MM.1S (cell line): Measurements from ENCODE around the gene GULP1.

Experiments used
- DNase-seq: peaks from one replicate; pipeline ENCODE4 v3.0.0-alpha.2; 2015
- H2AFZ ChIP-seq: fragments of 300-600 bp; sonication (generic); 2 replicates; pipeline ENCODE4 v1.6.0; 2016; ENCODE audit warnings: antibody characterized with exemption, low read length
- H3F3A ChIP-seq: fragments of 300-600 bp; sonication (generic); 2 replicates; pipeline ENCODE4 v1.6.1; 2016; ENCODE audit warnings: mild to moderate bottlenecking, antibody characterized with exemption, low read length, moderate library complexity, mixed read lengths; ENCODE audit not compliant: insufficient read depth
- H3K27ac ChIP-seq: fragments of 300-600 bp; sonication (generic); 2 replicates; pipeline ENCODE4 v1.5.1; 2016; ENCODE audit warnings: mild to moderate bottlenecking, low read length
- H3K27me3 ChIP-seq: fragments of 300-600 bp; sonication (generic); replicated peaks from 2 replicates; pipeline ENCODE4 v1.6.0; 2016; ENCODE audit warnings: low read length; ENCODE audit not compliant: insufficient read depth
- H3K36me3 ChIP-seq: fragments of 300-600 bp; sonication (generic); replicated peaks from 2 replicates; pipeline ENCODE4 v1.6.1; 2016; ENCODE audit warnings: mild to moderate bottlenecking, low read length, mixed read lengths; ENCODE audit not compliant: insufficient read depth
- H3K4me1 ChIP-seq: fragments of 300-600 bp; sonication (generic); 2 replicates; pipeline ENCODE4 v1.6.1; 2016; ENCODE audit warnings: low read length, mixed read lengths
- H3K4me2 ChIP-seq: fragments of 300-600 bp; sonication (generic); 2 replicates; pipeline ENCODE4 v1.6.0; 2016; ENCODE audit warnings: low read depth, low read length
- H3K4me3 ChIP-seq: fragments of 300-600 bp; sonication (generic); 2 replicates; pipeline ENCODE4 v1.5.1; 2016; ENCODE audit warnings: low read length, mixed read lengths
- H3K79me2 ChIP-seq: fragments of 300-600 bp; sonication (generic); 2 replicates; pipeline ENCODE4 v1.6.1; 2016; ENCODE audit warnings: mixed run types, low read length, mixed read lengths
- H3K9ac ChIP-seq: fragments of 300-600 bp; sonication (generic); 2 replicates; pipeline ENCODE4 v1.6.1; 2016; ENCODE audit warnings: low read length, mixed read lengths
- H3K9me2 ChIP-seq: fragments of 300-600 bp; sonication (generic); replicated peaks from 2 replicates; pipeline ENCODE4 v1.6.1; 2016; ENCODE audit warnings: mild to moderate bottlenecking, low read length, mixed read lengths; ENCODE audit not compliant: insufficient read depth
- H3K9me3 ChIP-seq: fragments of 300-600 bp; sonication (generic); replicated peaks from 2 replicates; pipeline ENCODE4 v1.6.1; 2016; ENCODE audit warnings: mild to moderate bottlenecking, low read length, mixed read lengths; ENCODE audit not compliant: insufficient read depth
- H4K20me1 ChIP-seq: fragments of 300-600 bp; sonication (generic); 2 replicates; pipeline ENCODE4 v1.6.1; 2016; ENCODE audit warnings: mild to moderate bottlenecking, low read length, moderate library complexity, mixed read lengths; ENCODE audit not compliant: insufficient read depth
- EZH2 ChIP-seq: fragments of 300-600 bp; sonication (generic); optimal IDR thresholded peaks from 2 replicates; pipeline ENCODE3; 2017; ENCODE audit warnings: low read depth, mild to moderate bottlenecking, antibody characterized with exemption, low read length, mixed read lengths
- EZH2phosphoT487 ChIP-seq: fragments of 300-600 bp; sonication (generic); IDR thresholded peaks from 2 replicates; pipeline ENCODE4 v1.6.1; 2018; ENCODE audit warnings: antibody characterized with exemption, low read length
- TF ChIP-seq, protein P1 (sequence below): fragments of 300-600 bp; sonication (generic); IDR thresholded peaks from 2 replicates; pipeline ENCODE4 v1.5.1; 2016; ENCODE audit warnings: antibody characterized with exemption, low read length, mixed read lengths

Gene GULP1

DNA sequence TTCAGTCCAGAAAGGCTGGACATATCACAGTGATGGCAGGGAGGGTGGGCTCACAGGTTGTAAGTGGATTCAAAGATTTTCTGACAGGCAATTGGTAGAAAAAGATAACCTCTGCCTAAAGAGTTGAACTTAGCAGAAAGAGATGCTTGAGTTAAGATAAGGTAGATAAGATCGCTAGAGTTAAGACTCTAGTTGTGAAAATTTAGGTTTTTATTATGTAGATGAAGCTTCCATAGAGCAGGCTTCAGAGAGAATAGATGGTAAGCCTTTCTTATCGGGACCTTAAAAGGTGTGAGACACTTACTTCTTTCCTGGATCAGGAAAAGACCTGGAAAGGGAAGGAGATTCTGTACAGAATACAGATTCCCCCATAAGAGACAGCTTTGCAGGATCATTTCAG, 134.4 kb downstream of the GULP1 start:
- TF ChIP-seq, protein P1, sequence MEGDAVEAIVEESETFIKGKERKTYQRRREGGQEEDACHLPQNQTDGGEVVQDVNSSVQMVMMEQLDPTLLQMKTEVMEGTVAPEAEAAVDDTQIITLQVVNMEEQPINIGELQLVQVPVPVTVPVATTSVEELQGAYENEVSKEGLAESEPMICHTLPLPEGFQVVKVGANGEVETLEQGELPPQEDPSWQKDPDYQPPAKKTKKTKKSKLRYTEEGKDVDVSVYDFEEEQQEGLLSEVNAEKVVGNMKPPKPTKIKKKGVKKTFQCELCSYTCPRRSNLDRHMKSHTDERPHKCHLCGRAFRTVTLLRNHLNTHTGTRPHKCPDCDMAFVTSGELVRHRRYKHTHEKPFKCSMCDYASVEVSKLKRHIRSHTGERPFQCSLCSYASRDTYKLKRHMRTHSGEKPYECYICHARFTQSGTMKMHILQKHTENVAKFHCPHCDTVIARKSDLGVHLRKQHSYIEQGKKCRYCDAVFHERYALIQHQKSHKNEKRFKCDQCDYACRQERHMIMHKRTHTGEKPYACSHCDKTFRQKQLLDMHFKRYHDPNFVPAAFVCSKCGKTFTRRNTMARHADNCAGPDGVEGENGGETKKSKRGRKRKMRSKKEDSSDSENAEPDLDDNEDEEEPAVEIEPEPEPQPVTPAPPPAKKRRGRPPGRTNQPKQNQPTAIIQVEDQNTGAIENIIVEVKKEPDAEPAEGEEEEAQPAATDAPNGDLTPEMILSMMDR, result no peak
- TF ChIP-seq EZH2phosphoT487 (no peak), EZH2 (no peak)
- H2AFZ ChIP-seq, result no peak overlapping the region
- H3F3A ChIP-seq, result no peaks in the 10 kb centered on the region
- H3K9me3 ChIP-seq, result no peaks in the 10 kb centered on the region
- H3K4me3 ChIP-seq, result no peak overlapping the region
- no peaks in the 10 kb centered on the region for H3K36me3 ChIP-seq
- no peaks in the 10 kb centered on the region for H4K20me1 ChIP-seq
- DNase-seq, result no peak
- H3K9ac ChIP-seq, result no peak overlapping the region
- no peak overlapping the region for H3K27ac ChIP-seq
- H3K9me2 ChIP-seq, result no peaks in the 10 kb centered on the region
- no peak overlapping the region for H3K4me2 ChIP-seq
- no peaks in the 10 kb centered on the region for H3K79me2 ChIP-seq
- no peaks in the 10 kb centered on the region for H3K4me1 ChIP-seq
- H3K27me3 ChIP-seq, result no peaks in the 10 kb centered on the region

DNA sequence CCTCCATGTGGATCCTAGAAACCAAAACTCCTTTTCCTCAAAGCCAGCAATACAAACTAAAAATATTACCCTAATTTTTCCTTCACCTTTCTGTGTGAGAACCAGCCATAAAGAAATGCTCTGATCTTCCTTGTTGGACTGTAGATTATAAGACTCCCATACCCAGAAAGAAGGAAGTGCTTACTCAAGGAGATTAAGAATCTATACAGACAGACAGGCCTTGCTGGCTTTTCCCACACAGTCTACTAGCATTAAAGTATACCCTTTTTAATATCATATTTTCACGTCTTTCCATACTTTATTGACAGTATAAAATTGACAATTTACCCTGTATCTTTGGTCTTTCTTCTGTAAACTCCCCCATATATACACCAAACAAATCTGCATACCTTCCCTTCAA, 139.0 kb downstream of the GULP1 start:
- Histone ChIP-seq H3K9me3 (no peaks in the 10 kb centered on the region), H3K79me2 (no peaks in the 10 kb centered on the region), H3K36me3 (no peaks in the 10 kb centered on the region), H3F3A (no peaks in the 10 kb centered on the region), H2AFZ (no peak overlapping the region), H3K4me1 (no peaks in the 10 kb centered on the region), H4K20me1 (no peaks in the 10 kb centered on the region), H3K4me3 (no peak overlapping the region), H3K27ac (no peak overlapping the region), H3K4me2 (no peak overlapping the region), H3K9me2 (no peaks in the 10 kb centered on the region), H3K27me3 (no peaks in the 10 kb centered on the region), H3K9ac (no peak overlapping the region)
- DNase-seq, result no peak
- TF ChIP-seq EZH2phosphoT487, result no peak
- TF ChIP-seq, protein P1, result no peak
- no peak for TF ChIP-seq EZH2

DNA sequence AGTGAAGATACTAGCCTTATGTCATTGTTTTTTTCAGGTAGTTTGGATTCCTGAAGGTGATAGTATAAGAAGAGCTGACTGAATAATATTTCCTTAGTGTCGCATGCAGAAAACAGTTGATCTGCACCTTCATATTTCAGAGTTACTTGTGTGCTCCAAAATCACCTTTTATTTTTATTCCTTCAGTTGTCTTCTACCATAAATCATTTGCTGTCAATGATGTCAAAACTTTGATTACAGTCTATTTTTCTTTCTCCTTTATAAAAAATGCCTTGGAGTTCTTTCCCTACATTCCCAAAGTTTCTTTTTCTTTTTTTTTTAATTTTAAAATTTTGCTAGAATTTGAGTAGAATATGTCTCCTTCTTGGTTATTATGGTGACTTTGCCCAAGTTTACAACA, 142.3 kb downstream of the GULP1 start:
- H3K9ac ChIP-seq, result no peak overlapping the region
- H3K36me3 ChIP-seq, result no peaks in the 10 kb centered on the region
- H3K4me1 ChIP-seq, result no peaks in the 10 kb centered on the region
- TF ChIP-seq, protein P1, result no peak
- no peak for TF ChIP-seq EZH2phosphoT487
- no peak for TF ChIP-seq EZH2
- H4K20me1 ChIP-seq, result no peaks in the 10 kb centered on the region
- H3K9me3 ChIP-seq, result no peaks in the 10 kb centered on the region
- H3K79me2 ChIP-seq, result no peaks in the 10 kb centered on the region
- DNase-seq, result no peak
- no peak overlapping the region for H2AFZ ChIP-seq
- no peaks in the 10 kb centered on the region for H3F3A ChIP-seq
- no peak overlapping the region for H3K4me2 ChIP-seq
- H3K27me3 ChIP-seq, result no peaks in the 10 kb centered on the region
- no peak overlapping the region for H3K27ac ChIP-seq
- H3K4me3 ChIP-seq, result no peak overlapping the region
- no peaks in the 10 kb centered on the region for H3K9me2 ChIP-seq

DNA sequence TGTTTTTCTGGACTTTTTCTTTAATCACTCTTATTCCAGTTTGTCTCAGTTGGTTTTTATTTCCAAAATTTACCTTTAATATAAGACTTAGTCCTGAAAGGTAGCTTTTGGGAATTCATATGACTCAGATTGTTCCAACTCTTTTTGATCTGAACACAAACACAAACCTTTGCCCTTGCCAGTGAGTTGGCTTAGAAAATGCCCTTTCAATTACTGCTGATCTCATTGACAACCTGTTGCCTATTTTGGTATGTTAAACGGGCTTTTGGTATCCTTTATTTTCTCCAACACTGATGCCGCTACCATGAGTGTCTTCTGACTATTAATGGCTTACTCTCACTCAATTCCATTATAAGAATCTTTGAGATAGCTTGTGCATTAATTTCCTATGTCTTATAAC, 143.4 kb downstream of the GULP1 start:
- H3K4me1 ChIP-seq, result no peaks in the 10 kb centered on the region
- no peak overlapping the region for H3K27ac ChIP-seq
- no peaks in the 10 kb centered on the region for H3K27me3 ChIP-seq
- H4K20me1 ChIP-seq, result no peaks in the 10 kb centered on the region
- no peaks in the 10 kb centered on the region for H3K9me3 ChIP-seq
- no peaks in the 10 kb centered on the region for H3K36me3 ChIP-seq
- no peaks in the 10 kb centered on the region for H3F3A ChIP-seq
- TF ChIP-seq EZH2phosphoT487 (no peak), EZH2 (no peak)
- TF ChIP-seq, protein P1, result no peak
- no peaks in the 10 kb centered on the region for H3K79me2 ChIP-seq
- H3K9me2 ChIP-seq, result no peaks in the 10 kb centered on the region
- DNase-seq, result no peak
- H3K4me2 ChIP-seq, result no peak overlapping the region
- no peak overlapping the region for H2AFZ ChIP-seq
- no peak overlapping the region for H3K4me3 ChIP-seq
- no peak overlapping the region for H3K9ac ChIP-seq
